Epithelial cell of umbilical artery (primary cell): ENCODE measurements around the gene ASCC1. TPM values are rescaled to one million over a fixed set of nuclear protein-coding genes. Genes with fewer than 3 reads are reported as not detected.

Source experiments
- total RNA-seq: library from RNA; depleted of rRNA; stranded (reverse); fragments of >200 nt; gene quantifications from 2 replicates; pipeline ENCODE4 v1.2.3, GENCODE V29; 2014

Gene ASCC1
- total RNA-seq, result 29.6 and 30.4 TPM in 2 replicates

GRCh38 chr10:72215611-72216549 lies at the start of gene ASCC1, which contains the start of gene ANAPC16:
TSS of gene ASCC1 (minus strand) at chr10:72216276. CDS start at chr10:72213298, 2,978 bp downstream.
TSS of gene ANAPC16 (plus strand) at chr10:72216012. CDS start at chr10:72223915, 7,903 bp downstream.

GRCh38 chr10:72087969-72088888 lies 127.8 kb downstream of the ASCC1 start, which contains the start of gene SPOCK2:
TSS of gene SPOCK2 (minus strand) at chr10:72088551. CDS start at chr10:72088328, 223 bp downstream.

Other genes starting within 250 kb of the ASCC1 start
- 0.15 and 1.3 TPM in 2 replicates for gene SPOCK2, start 127.7 kb downstream of the ASCC1 start, total RNA-seq
- 40.9 and 54.7 TPM in 2 replicates for gene ANAPC16, start 264 bp downstream of the ASCC1 start, total RNA-seq
- 152 and 176 TPM in 2 replicates for gene DDIT4, start 57.6 kb upstream of the ASCC1 start, total RNA-seq
- gene DNAJB12, start 138.6 kb upstream of the ASCC1 start, total RNA-seq, result 17.9 and 18.2 TPM in 2 replicates